SHP77 (cell line): ENCODE data around the gene BAD.
A peak's percentile ranks its signal among the peaks of the same experiment; 100 is the strongest.

ENCODE experiments used
- DNase-seq, 2 experiments: peaks; one replicate each; lab custom pipeline; 2025; lab: John Stamatoyannopoulos, UW

BAD gene

DNA sequence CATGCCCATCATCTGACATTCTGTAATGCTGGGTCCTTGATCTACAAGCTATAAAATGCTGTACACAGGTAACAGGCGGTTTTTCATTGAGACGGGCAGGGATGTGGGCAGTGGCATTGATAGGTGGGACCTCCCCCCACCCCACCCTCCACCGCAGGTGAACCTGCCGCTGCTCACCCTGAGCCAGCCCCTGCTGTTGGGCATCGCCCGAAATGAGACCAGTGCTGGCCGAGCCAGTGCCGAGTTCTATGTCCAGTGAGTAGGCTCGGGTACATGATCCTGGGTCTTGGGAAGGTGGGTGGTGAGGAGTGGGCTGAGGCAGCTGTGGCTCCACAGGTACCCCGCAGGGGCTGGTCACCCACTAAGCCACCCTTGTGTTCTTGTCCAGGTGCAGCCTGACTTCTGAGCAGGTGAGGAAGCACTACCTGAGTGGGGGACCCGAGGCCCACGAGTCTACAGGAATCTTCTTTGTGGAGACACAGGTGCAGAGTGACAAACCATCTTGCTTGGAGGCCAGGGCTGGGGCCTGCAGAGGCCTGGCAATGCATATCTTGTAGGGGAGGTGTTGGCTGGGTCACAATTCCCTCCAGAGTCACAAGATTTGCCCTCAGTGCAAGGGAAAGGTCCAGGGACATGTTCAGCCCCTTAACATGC is 55.2 kb downstream of the BAD start:
- DNase-seq: no peak

DNA sequence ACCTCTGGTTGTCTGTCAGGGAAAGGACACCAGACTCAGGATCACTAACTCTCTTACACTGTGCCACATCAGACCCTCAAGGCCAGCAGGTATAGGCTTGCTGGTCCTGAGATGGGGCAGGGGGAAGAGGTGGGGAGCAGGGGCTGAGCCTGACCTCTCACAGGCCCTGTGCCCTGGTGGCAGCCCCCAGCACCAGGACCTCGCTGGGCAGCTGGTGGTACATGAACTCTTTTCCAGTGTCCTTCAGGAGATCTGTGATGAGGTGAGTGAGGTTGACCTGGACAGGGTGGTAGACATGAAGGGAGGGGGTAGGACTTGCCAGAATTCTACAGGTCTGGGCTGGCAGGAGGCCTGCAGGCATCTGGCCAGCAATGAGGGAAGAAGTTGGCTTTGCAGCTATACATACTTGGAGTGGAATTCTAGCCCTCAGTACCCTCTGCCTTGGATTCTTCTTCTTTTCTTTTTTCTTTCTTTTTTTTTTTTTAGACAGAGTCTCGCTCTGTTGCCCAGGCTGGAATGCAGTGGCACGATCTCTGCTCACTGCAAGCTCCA is 57.0 kb downstream of the BAD start:
- DNase-seq: no peak

DNA sequence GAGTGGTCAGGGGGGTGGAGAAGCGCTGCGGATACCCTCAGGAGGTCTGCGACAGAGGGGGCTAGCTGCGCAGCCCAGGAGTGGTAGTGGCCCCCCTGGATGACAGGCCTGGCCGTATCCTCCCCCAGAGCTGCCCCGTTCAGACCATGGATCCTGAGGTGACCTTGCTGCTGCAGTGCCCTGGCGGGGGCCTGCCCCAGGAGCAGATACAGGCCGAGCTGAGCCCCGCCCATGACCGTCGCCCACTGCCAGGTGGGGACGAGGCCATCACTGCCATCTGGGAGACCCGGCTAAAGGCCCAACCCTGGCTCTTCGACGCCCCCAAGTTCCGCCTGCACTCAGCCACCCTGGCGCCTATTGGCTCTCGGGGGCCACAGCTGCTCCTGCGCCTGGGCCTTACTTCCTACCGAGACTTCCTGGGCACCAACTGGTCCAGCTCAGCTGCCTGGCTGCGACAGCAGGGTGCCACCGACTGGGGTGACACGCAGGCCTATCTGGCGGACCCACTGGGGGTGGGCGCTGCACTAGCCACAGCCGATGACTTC is 57.9 kb downstream of the BAD start:
- peak; percentile 69 to 83 for DNase-seq

DNA sequence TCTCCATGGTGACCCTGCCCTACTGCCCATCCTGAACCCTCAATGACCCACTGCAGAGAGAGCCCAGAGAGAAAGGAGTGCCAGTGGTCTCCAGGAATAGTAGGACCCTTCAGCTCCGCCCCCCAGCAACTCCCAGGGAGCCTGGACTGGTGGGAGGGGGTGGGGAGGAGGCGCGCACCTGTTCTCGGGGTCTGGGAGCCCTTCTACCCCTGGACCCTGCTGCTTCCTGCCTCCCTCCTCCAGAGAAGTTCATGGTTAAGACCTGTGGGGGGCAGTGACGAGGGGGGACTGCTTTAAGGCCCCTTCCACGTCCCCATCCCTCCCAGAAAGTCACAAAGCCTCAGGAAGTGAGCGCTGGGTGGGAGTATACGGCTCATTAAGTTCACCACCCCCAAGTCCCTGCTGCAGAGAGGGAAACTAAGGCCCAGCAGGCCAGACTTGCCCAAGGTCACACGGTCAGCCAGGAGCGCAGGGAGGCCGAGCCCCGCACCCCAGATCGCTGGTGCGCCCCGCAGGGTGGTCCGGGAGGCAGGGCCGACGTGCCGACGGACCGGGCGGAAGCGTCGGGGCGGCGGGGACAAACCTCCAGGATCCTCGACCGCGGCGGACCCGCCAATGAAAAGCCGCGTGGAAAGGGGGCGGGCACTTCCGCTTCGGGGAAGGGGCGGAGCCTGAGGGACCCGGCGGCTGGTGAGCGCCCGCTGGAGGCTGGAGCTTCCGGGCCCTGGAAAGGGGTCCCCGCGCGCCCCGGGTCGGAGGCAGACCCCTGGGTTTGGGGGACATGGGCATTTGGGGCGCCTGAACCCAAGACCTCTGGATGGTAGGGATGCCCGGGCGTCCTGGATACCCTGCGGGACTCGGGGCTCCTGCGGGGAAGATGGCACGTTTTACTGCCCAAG is 58.6 kb downstream of the BAD start, which contains the start of the genes NUDT22 and TRPT1:
Gene NUDT22 (plus strand): TSS at position 667 of the 899 bp plus-strand sequence. CDS start 379 bp downstream, outside the sequence.
Gene TRPT1 (minus strand): TSS at position 579 of the 899 bp plus-strand sequence. CDS start 326 bp downstream, at position 253.
- peak; percentile 79 to 87 for DNase-seq

DNA sequence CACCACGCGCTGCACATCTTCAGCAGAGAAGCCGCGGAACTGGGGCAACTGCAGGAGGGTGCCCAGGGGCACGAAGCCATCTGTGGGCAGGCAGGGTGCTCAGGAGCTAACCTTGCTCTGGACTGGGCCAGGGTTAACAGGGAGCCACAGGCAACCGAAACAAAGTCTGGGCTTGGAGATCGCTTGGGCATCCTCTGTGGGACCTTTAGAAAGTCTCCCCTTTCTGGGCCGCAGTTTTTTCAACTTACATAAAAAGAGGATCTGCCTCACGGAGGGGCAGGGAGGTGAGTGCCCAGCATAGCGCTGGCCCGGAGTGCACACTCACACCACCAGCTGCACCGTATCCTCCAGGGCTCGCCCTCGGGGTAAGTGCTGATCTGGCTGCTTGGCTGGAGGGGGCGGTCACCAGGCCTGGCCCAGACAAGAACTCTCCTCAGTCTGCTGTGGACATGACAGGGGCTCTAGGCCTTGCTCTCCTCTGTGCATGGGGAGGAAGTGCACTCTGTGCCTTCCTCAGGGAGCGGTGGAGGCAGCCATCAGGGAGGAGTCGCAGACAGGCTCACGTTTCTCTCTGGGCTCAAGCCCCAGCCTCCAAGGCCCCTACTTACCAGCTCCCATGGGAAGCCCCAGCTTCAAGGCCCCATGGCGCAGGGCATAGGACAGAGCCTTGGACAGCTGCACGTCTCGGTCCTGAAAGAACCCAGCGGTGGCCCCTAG is 59.4 kb downstream of the BAD start:
- no peak for DNase-seq

DNA sequence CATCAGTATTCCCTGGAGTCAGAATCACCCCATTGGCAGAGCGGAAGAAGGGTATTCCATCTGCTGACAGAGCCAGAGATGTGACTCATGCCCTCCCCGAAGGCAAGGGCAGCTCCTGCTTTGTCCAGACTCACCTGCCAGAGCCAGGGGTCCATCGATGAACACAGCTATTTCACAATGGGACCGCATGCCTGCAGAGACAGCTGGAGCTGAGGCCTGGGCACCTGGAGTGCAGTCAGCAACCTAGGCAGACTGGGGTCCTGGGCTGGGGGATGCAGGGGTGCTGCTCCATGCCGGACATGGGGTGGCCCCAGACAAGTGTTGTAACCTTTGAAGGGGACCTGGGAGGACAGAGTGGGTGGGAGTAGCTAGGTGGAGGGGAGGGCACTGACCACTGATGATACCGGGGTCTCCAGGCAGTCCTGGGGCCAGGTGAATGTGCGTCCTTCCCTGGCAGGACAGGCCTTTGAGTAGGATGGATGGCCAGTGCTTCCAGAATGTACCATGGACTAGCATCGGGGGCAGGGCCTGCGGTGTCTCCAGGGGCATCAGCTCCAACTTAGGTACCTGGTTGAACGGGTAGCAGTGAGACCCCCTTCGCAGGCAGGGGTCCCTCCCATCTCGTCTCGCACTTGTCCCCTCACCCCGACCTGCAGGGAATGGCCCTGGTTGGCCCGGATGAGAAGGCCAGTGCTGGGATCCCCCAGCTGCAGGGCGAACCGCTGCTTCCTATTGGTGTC is 60.1 kb downstream of the BAD start:
- no peak for DNase-seq

DNA sequence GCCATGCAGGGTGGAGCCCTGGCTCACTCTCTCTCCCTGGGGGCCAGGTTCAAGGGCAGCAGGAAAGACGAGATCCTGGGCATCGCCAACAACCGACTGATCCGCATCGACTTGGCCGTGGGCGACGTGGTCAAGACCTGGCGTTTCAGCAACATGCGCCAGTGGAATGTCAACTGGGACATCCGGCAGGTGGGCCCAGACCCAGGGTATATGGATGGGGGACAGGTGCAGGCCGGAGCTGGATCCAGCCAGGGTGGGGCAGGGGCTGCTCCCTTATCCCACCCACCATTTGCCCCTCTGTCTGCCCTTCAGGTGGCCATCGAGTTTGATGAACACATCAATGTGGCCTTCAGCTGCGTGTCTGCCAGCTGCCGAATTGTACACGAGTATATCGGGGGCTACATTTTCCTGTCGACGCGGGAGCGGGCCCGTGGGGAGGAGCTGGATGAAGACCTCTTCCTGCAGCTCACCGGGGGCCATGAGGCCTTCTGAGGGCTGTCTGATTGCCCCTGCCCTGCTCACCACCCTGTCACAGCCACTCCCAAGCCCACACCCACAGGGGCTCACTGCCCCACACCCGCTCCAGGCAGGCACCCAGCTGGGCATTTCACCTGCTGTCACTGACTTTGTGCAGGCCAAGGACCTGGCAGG is 61.3 kb downstream of the BAD start:
- DNase-seq: no peak

DNA sequence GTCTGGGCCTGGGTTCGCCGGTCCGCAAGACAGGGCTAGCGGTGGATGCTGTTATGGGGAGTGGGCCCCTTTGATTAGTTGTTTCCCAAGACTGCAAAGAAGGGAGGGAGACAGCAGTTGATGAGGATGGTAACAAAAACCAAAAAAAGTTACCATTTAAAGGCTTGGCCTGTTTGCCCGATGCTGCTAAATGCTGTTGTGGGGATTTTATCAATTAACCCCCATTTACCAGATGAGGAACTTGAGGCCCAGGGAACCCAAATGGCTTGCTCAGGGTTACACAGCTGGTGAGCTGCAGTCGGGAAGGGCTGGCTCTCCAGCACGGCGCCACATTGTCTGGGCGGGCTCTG is 61.8 kb downstream of the BAD start:
- no peak for DNase-seq

DNA sequence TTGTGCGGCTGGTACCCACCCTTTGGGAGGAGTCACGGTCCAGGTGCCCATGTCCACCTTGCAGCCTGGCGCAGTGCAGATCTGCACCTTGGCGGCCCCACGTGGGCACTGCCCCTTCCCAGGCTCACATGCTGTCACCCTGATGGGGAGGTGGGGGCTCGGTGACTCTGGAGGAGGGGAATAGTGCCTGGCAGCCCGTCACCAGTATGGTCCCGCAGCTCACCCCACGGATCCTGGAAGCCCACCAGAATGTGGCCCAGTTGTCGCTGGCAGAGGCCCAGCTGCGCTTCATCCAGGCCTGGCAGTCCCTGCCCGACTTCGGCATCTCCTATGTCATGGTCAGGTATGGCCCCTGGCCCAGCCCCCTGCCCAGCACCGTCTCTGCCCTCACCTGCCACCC is 63.7 kb downstream of the BAD start:
- DNase-seq: no peak

DNA sequence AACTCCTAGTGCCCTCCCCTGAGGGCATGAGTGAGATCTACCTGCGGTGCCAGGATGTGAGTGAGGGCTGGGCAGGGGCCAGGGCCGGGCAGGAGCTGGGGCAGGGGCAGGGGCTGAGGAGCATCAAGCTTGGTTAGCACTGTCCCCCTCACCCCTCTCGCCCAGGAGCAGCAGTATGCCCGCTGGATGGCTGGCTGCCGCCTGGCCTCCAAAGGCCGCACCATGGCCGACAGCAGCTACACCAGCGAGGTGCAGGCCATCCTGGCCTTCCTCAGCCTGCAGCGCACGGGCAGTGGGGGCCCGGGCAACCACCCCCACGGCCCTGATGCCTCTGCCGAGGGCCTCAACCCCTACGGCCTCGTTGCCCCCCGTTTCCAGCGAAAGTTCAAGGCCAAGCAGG is 64.2 kb downstream of the BAD start:
- no peak for DNase-seq
